ENCODE data around the gene ZNF331.

ZNF331 gene

GRCh38 chr19:53621885-53622740 is 84.2 kb downstream of the ZNF331 start:
- peaks cover 9% of the 10 kb centered on the region for H3K27me3 Mint-ChIP-seq (ENCODE audit: low read depth, poor library complexity)
- TF ChIP-seq CTCF (IDR thresholded peaks at IDR 0.05) = no peak
- no peak overlapping the region for H3K27ac Mint-ChIP-seq
- no peaks in the 10 kb centered on the region for H3K9me3 Mint-ChIP-seq
- no peak for DNase-seq
- H3K4me1 Mint-ChIP-seq = no peaks in the 10 kb centered on the region
- H3K36me3 Mint-ChIP-seq (ENCODE audit: low read depth) = no peaks in the 10 kb centered on the region
- H3K4me3 Mint-ChIP-seq = no peak overlapping the region

GRCh38 chr19:53624771-53625545 is 87.0 kb downstream of the ZNF331 start:
- Mint-ChIP-seq H3K9me3 (no peaks in the 10 kb centered on the region), H3K4me1 (no peaks in the 10 kb centered on the region), H3K27me3 (ENCODE audit: low read depth, poor library complexity) (peaks cover 4% of the 10 kb centered on the region), H3K4me3 (no peak overlapping the region), H3K36me3 (ENCODE audit: low read depth) (no peaks in the 10 kb centered on the region), H3K27ac (no peak overlapping the region)
- TF ChIP-seq CTCF (IDR thresholded peaks at IDR 0.05) = no peak
- DNase-seq = no peak

GRCh38 chr19:53626486-53626885 is 88.5 kb downstream of the ZNF331 start:
- DNase-seq = no peak
- H3K27me3 Mint-ChIP-seq (ENCODE audit: low read depth, poor library complexity) = peaks cover 4% of the 10 kb centered on the region
- TF ChIP-seq CTCF (IDR thresholded peaks at IDR 0.05) = no peak
- H3K9me3 Mint-ChIP-seq = no peaks in the 10 kb centered on the region
- no peaks in the 10 kb centered on the region for H3K36me3 Mint-ChIP-seq (ENCODE audit: low read depth)
- H3K4me1 Mint-ChIP-seq = no peaks in the 10 kb centered on the region
- H3K27ac Mint-ChIP-seq = no peak overlapping the region
- no peak overlapping the region for H3K4me3 Mint-ChIP-seq

GRCh38 chr19:53626976-53627375 is 89.0 kb downstream of the ZNF331 start:
- Mint-ChIP-seq H3K9me3 (no peaks in the 10 kb centered on the region), H3K4me3 (no peak overlapping the region), H3K27ac (no peak overlapping the region), H3K27me3 (ENCODE audit: low read depth, poor library complexity) (peaks cover 4% of the 10 kb centered on the region), H3K36me3 (ENCODE audit: low read depth) (no peaks in the 10 kb centered on the region), H3K4me1 (no peaks in the 10 kb centered on the region)
- no peak for DNase-seq
- no peak for TF ChIP-seq CTCF (IDR thresholded peaks at IDR 0.05)
